GF-D8 (cell line): ENCODE results near the gene HS6ST1.
A peak's percentile ranks its signal among the peaks of the same experiment; 100 is the strongest.
"Not testable (repeated sequence)": the region's sequence is repeated elsewhere in the genome, so short reads cannot be mapped to it uniquely, and the experiment has no call there.

Experiments used
- DNase-seq: peaks from one replicate; lab custom pipeline; 2025; lab: John Stamatoyannopoulos, UW

The HS6ST1 gene

GRCh38 chr2:128280901-128281321 lies 37.8 kb downstream of the HS6ST1 start:
- no peak for DNase-seq

DNA sequence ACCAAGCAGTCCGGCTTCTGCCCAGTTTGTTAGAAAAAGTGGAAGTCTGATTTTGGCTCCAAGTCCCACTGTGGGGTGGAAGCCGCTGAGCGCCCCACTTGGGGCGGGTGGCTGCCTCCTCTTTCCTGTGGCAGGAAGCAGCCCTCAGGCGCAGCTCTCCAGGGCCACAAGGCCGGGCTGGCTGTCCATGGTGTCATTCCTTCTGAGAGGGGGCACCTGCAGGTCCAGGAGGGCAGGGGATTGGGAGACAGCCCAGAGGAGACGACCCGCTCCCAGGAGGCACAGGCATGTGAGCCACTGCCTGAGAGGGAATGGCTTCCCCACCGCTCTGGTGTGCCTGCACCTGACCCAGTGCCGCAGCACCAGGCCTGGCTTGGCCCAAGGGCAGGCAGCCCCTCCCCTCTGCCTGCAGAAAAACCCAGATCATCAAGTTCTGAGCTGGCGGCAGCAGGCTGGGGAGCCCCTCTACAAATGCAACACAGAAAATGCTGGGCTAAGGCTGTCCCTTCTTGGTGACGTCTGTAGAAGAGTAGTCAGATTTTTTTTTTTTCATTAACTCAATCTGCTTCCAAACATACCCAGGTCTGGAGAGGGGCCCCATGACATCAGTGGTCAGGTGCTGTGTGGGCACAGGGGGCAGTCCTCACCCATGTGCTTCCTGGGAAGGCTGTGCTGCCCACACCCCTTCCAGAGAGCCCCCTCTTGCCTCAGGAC lies 38.4 kb downstream of the HS6ST1 start:
- DNase-seq, result peak; percentile 42

DNA sequence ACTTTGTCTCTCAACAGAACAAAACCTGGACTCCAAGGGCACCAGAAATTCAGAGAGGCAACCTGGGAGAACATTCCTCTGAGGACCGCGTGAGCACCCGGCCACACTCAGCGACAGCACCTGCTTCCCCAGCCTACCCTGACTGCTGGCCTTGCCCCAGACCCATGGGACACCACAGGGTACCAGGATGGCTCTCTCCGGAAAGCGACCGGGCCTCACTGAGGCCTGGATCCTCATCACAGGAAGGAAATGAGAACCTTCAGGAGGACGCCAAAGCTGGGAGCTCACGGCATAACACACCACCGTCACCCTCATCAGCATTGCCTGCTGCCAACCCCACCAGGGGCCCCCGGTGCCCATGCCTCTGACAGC lies 38.9 kb downstream of the HS6ST1 start:
- DNase-seq, result no peak

- DNase-seq, result no peak
These were observed 39.7 kb downstream of the HS6ST1 start for GRCh38 chr2:128279009-128279408.

DNA sequence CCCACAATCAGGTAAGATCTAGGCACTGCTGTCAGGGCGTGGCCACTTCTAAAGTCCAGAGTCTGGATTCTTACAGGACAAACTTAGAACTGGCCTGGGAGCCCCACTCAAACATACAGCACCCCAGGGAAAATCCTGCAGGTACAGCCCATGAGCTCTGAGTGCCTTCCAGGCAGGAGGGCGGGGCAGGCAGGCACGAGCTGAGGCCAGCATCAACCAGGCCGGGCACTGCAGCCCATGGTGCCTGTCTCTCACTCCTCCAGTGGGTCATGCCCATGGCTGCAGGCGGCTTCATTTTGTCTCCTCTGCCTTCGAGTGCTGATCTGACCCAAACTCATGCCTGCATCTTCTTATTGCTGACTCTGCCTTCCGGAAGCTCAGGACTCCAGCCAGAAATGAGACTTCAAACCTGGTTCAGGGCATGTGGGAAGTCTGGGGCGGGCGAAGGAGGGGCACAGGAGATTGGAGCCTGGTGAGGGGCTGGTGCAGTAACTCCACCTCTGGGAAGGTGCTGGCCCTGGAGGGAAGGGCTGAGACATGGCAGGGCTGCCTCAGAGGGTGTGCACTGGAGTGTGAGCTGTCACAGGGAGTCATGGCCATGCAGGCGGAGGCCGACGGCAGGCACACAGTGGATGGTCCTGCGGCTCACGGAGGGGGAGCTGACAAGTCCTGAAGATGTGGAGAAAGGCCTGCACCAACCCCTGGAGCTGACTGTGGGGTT lies 40.5 kb downstream of the HS6ST1 start:
- DNase-seq, result no peak

GRCh38 chr2:128276878-128277675 lies 41.6 kb downstream of the HS6ST1 start:
- no peak for DNase-seq

DNA sequence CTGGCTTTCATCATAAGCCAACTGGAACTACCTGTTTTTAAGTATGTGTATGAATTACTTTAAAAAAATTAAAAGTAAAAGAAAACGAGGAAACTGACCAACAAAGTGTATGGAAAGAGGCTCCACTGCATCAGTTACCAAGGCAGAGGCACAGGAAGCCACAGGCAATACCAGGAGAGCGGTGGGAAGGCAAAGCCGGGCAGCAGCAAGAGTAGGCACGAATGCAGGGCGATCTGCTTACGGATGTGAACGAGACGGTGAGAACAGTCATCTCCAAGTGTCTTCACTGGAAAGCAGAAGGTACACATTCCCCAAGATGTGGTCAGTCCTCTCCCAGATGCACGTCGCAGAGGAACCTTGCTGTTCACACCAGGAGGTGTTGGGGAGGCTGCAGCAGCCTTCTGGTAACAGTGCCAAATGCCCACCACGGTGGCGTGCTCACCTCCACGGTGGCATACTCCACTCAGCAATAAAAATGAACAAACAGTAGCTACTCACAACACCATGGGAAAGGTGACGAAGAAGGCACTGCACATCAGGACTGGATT lies 43.1 kb downstream of the HS6ST1 start:
- DNase-seq, result no peak

DNA sequence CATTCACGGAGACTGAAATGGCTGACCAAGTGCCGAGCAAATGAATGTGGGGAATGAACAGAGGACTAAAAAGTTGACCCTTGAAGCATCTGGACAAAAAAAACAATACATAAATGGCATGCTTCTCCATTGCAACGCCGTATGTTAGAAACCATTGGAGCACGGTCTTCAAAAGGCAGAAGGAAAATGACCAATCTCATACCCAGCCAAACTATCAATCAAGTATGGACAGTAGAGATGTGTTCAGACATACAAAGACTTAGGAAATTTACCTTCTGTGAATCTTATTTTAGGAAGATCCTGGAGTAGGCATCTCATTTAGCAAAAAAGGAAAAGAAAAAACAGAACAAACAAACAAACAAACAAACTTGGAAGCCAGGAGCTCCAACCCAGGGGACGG lies 44.5 kb downstream of the HS6ST1 start:
- no peak for DNase-seq

DNA sequence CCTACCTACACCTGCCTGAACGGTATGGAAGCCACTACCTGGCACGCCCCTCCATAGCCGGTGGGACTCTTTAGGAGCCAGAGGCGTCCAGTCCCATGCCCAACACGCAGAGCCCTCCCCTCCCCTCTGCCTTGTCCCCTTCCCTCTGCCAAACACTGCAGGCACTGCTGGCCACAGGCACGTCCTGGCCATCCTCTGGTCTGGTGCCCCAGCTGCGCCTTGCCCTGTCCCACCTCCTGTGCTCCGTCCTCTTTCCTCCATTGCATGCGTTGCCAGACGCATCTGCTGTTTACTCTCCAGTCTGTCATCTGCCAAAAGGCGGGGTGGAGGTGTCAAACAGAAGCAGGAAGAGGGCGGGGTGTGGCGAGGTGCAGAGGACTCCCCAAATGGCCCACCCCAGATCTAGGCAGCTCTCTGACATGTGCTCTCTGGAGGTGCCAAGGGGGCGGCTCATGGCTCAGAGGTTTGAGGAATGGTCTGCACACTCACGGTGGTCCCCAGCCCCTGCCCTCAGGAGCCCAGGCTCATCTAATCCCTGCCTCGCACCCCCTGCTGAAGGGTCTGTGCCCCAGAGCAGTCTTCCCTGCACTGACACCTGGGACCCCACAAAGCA lies 45.1 kb downstream of the HS6ST1 start:
- no peak for DNase-seq

DNA sequence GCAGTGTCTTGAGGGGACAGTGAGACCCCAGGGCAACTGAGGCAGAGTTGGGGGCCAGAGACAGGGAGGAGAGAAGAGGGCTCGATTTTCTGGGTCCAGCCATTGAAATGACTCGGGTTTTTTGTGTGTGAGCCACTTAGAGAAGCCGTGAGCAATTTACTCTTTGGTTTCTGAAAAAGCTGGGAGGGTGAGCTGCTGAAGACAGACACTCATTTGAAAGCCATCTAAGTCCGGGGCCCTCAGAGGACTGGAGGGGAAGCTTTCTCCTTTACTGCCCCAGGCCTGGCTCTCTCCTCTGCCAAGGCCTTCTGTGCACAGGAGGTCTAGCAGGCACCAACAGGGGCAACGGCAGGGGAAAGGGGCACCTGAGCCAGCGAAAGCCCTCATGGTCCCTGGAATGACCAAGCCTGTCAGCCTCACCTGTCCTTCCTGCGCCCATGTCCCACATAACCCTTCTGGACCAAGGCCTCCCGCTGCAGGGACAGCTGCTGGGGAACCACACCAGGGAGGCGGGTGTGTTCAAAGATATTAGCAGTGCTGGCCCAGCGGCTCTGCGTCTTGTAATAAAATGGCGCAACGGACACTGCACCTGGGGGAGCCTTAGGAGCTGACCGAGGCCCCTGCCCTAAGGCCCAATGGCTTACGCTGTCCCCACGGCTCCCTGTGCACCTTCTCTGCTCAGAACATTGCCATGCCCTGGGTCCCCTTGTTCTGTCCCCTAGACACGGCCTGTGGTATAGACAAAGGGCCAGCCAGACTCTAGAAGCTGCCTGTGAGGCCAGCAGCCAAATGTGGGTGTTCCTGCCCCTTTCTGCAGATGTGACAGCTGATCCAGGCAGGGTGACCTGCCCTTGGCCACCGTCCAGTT lies 45.8 kb downstream of the HS6ST1 start:
- no peak for DNase-seq

GRCh38 chr2:128271911-128272600 lies 46.6 kb downstream of the HS6ST1 start:
- DNase-seq, result no peak

DNA sequence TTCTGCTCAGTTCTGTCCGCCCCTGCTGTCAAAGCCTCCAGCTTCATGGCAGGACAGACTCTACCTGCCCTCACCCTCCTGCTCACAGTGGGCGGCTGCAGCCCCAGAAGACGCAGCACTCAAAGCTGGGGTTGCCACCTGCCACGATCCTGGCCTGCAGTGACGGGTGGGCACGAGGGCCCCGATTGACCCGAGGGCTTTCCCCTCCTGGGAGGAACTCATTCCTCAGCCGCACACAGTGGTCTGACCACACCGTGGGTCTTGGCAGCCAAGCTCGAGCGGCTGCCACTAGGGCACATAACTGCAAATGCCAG lies 47.1 kb downstream of the HS6ST1 start:
- DNase-seq, result no peak

DNA sequence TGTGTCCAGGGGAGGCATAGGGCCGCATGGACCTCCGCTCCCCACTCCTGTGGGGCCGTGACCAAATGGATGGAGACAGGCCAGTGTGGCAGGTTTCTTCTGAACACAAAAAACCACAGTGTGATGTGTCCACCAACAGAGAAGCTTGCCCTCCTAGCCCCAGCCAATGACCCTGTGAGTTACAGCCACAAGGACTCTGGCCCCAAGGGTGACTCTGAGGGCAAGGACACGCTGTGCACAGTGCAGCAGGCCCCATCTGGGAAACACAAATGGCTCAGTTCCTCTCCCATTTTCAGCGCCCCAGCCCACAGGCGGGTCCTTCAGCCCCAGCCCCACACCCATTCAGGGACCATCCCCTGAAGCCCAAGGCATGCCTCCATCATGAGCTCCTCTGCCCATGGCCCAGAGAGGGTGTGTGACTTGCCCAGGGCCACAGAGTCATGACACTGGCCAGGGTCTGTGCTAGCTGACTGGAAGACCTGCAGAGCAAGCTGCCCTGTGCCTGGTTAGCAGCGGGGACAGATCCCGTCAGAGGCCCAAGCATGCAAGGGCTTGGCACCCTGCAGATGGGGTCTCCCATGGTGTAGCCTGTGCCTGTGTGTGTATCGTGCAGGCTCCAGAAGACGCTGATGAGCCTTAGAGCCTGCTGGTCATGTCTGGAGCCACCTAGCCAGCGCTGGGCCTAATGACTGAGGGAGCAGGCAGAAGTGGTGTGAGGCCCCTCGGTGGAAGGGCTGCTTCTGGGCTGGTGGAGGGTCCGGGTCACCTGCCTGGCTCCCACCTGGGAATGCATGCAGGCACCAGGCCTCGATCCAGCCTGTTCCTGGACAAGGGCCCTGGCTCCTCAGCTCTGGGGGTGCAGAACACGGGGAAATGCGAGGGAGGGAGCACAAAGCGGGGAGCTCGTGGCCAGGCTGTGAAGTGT lies 47.7 kb downstream of the HS6ST1 start:
- no peak for DNase-seq

DNA sequence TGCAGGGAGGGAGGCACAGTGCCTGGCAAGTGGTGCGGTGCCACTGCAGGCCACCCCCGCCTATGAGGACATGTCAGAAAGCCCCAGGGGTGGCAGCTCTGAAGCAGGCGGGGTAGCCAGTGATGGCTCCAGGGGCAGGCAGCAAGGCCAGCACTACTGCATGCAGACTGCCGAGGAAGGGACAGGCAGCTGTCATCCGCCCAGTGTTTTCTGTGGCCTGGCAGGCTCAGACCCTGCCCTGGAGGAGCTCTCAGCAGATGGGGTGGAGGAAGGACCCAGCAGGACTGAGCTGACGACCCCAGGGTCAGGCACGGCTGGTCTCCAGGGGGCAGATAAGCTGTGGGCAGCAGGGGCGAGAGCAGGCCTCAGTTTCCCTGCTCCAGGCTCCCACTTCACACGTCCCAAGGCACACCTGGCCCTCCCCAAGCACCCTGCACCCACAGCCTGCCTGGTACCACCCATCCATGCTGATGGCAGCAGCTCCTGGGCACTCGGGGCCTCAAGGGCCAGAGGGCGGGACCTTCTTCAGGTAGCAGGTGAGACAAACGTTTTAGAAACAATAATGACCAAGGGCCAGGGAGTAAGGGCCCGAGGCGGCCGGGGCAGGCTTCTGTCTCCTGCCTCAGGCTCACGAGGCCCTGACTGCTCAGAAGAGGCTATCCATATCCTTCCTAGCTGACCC lies 48.5 kb downstream of the HS6ST1 start:
- DNase-seq, result no peak

- DNase-seq, result no peak
These were observed 49.3 kb downstream of the HS6ST1 start for GRCh38 chr2:128269063-128269989.

DNA sequence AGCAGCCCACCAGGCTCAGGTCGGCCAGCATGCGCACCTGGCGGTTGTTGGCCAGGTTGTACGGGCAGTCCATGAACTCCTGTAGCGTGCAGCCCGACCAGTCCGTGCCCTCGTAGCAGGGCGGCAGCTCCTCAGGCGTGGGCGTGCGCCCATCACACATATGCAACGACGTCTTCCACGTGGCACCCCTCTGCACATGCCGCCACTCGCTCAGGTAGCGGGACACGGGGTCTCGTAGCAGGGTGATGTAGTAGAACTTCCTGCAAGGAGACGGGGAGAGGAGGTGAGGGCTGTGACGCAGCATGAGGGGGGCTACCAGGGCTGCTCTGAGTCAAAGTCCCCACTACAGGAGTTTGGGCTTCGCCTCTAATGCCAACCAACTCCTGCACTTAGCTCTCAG lies 50.1 kb downstream of the HS6ST1 start:
- DNase-seq, result not testable (repeated sequence)

DNA sequence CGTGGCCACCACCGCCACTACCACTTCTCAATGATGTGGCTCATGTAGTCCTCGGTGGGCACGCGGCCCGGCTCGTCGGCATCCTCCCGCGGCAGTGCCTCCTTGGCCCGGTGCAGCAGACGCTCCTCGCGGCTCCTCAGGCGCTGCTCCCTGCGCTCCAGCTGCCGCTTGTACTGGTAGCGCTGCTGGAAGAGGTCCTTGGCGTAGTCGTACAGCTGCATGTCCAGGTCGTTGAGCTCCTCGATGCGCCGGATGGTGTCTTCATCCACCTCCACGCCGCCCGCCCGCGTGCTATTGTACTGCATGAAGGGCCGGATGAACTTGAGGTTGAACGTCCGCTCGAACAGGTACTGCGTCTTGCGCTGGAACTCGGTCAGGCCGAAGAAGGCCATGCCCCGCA lies 50.5 kb downstream of the HS6ST1 start:
- DNase-seq, result not testable (repeated sequence)

- not testable (repeated sequence) for DNase-seq
These were observed 51.0 kb downstream of the HS6ST1 start for GRCh38 chr2:128267649-128268048.
